Hepatic stellate cell (primary cell): ENCODE measurements around the gene RPA1.

Source experiments
- DNase-seq: peaks from one replicate; pipeline ENCODE4 v3.0.0; 2011; ENCODE audit warnings: low spot score

Gene RPA1

DNA sequence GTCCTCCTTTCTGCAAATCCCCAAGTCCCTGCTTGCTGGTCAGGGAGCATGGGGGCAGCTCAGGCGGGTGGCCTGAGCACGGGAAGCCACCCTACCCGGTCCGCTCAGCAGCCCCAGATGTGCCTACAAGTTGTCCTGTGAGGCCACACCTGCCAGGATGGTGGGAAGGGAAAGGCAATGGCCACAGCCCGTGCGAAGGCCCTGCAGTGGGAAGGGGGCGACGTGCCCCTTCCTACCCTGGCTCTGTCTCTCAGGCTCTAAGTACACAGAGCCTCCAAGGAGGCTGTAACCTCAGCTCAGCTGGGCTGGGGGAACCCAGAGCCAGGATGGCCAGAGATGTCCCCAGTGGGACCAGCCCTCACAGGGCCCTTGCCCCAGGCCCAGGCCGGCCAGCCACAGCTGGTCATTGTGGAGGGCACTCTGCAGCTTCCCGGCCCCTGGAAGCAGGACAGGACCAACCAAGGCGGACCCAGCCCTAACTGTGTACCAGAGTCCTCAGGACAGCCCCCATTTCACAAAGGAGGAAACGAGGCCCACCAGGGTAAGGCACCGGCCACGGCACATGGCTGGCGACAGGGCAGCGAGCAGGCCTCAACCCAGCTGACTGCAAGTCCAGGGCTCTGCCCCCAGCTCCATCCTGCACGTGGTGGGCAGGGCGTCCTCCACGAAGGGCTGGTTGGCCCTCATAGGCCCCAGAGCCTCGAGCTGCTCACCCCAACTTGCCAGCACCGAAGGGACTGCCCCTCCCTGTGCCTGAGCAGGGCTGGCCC lies 113.0 kb downstream of the RPA1 start:
- no peak for DNase-seq

DNA sequence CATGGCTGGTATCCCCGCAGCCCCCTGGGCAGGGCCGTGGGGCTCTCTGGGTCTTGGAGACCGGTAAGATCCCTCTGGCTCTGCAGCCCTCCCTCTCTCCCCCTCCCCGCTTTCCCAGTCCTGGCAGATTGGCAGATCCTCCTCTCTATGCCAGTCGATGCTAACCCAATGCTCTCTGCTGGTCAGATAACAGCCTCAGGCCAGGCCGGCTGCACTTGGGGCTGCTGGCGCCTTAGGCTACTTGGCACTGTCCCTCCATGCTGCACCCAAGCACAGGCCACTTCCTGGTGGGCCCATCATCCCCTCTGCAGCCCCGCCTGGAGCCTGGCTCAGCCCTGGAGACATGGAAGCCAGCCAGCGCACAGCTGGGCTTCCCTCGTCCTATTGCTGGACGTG lies 113.6 kb downstream of the RPA1 start:
- DNase-seq: no peak

DNA sequence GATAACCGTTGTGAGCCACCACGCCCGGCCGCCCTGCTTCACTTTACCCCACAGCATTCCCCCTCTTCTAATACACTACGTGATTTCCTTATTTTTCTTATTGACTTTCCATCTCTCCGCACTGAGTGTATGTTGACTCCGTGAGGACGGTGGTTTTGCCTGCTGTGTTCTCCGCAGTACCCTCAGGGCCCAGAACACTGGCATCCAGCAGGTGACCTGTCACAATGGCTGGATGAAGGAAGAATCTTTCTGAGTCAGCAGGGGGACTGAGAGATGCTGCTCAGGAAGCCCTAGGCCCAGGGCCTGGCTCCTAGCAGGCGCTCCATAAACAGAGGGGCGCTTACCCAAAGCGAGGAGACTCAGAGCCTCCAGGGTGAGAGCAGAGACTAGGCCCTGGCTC lies 115.8 kb downstream of the RPA1 start:
- no peak for DNase-seq

DNA sequence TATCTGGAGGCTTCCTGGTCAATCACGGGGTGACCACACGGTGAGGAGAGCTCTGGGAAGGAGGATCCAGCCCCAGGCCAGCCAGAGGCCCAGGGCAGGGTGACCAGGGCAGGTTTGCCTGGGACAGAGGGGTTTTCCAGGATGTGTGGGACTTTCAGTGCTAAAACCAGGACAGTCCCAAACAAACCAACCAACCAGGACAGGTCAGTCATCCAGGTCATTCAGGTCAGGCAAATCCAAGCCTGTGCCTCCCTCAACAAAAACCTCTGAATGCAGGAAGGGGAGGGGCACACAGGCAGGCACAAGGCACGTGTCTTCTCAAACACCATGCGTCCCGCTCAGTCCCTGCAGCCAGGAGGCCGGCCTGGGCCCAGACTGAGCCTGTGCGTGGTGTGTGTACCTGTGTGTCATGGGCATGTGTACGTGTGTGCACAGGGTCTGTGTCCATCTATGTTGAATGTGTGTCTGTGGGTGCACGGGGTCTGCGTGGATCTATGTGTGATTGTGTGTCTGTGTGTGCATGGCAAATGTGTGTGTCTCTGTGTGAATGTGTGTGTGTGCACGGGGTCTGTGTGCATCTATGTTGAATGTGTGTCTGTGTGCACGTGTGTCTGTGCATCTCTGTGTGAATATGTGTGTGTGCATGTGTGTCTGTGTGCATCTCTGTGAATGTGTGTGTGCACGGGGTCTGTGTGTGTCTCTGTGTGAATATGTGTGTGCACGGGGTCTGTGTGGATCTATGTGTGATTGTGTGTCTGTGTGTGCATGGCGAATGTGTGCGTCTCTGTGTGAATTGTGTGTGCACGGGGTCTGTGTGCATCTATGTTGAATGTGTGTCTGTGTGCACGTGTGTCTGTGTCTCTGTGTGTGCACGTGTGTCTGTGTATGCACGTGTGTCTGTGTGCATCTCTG lies 116.5 kb downstream of the RPA1 start:
- DNase-seq: no peak

DNA sequence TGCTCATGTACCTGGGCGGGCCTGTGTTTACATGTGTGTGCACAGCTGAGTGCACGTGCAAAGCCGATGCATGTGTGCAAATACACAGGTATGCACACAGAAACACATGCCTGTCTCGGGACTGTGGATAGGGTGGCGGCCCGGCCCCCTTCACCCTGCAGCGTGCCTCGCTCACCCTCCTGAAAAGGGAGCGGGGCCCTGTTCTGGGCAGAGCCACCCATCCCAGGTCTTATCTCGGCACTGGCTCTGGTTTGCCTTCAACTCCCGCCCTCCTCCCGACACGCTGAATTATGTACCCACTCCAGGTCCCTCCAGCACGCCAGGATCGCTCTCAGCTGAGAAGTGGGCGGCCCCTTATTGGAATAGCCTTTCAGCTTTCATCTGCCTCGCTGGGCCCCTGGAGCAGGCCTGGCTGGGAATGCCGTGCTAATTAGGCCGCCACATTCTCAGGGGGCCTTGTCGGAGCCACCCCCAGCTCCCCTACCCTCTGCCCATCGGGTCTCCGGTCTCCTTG lies 117.5 kb downstream of the RPA1 start:
- DNase-seq: no peak

DNA sequence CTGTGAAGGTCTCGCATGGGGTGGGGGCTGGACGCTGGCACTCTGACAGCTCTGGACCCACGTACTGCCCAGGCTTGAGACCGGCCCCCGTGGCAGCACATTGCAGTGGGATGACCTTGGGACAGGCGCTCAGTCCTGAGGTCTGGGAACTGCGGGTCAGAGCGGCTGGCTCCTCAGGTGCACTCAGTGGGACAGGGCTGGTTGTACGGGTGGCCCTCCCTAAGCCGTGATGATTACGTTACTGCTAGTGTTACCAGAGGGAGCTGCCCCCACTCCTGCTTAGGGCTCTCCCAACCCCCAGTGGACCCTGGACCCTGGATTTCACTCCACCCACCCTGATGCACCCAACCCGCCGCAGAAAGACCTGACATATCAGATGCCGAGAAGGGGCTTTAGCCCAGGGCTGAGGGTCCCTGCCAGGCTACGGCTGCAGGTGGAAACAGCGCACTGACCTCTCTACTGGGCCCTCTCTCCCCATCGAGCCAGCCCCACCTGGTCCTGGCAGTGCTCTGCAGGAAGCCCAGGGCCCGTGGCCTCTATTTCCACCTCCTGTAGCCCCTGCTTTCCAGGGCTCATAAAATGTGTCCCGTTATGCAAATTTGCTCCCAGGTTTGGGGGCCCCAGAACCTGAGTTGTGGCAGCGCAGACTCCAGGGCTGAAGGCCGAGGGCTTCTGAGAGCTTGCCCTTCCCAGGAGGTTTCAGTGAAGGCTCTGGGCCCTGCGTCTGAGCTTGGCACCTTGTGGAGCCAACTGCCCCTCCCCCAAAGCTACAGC lies 118.1 kb downstream of the RPA1 start:
- DNase-seq: no peak

DNA sequence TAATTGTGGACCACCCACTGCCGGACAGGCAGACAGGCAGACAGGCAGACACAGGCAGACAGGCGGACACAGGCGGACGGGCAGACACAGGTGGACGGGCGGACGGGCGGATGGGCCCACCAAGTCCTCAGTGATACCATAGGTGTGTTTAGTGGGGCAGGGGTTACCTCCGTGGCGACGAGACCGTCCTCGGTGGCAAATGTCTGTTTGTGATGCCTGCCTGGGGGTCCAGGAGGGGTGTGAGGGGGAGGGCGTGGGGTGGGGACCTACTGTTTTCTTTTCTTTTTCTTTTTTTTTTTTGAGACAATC lies 118.7 kb downstream of the RPA1 start:
- no peak for DNase-seq
